Measurements from ENCODE around the gene DGKZ. TPM values are rescaled to one million over a fixed set of nuclear protein-coding genes. Genes with fewer than 3 reads are reported as not detected.

The DGKZ gene
- total and polyA plus RNA-seq, 10 of the 15 experiments (the other 5 are each of a cell fraction or from before 2014, with no cell fraction given), result 0.50 to 78.4 (median 39.5) TPM

- CTCF ChIA-PET, result interaction anchor here (0.6 to 19.9 kb wide), 10 partner anchors 8 to 268 kb away, joined by 3 to 423 read pairs (median 4); partner anchors contain the start of gene ATG13
- Histone ChIP-seq H3K27ac (ENCODE audit: control insufficient read depth, insufficient read depth) (no peak overlapping the region), H3K4me3 (no peak overlapping the region), H3K9me3 (replicated peaks; ENCODE audit: control insufficient read depth, insufficient read depth, low read length) (no peaks in the 10 kb centered on the region), H3K27me3 (replicated peaks in 1 of 2; ENCODE audit: control insufficient read depth in 2 of 2, insufficient read depth in 2 of 2, low read length in 1 of 2) (no peaks in the 10 kb centered on the region), H4K20me1 (ENCODE audit: control insufficient read depth, insufficient read depth) (no peaks in the 10 kb centered on the region), H2AFZ (ENCODE audit: control insufficient read depth, low read depth, low read length) (no peak overlapping the region), H3K4me2 (ENCODE audit: control insufficient read depth, insufficient read depth) (no peak overlapping the region), H3K36me3 (ENCODE audit: control insufficient read depth in 2 of 2, insufficient read depth in 2 of 2, low read length in 1 of 2) (peaks cover 0 to 3% of the 10 kb centered on the region in 2 experiments; a peak in 3 of 4 replicates), H3K4me1 (ENCODE audit: control insufficient read depth, insufficient read depth, low read length) (peaks cover 42% of the 10 kb centered on the region), H3K9ac (ENCODE audit: control insufficient read depth, insufficient read depth, low read length) (no peak overlapping the region), H3K79me2 (ENCODE audit: control insufficient read depth, insufficient read depth, low read length) (peaks cover 61% of the 10 kb centered on the region)
- RAD21 ChIA-PET (ENCODE audit: unreplicated experiment), result interaction anchor here (0.6 to 4.3 kb wide), 6 partner anchors 9 to 134 kb away, joined by 3 to 16 read pairs (median 4); no protein-coding TSS in a partner anchor
- no TSS peak for BruUV-seq (replicated peaks)
- 100% methylated on average over 3 of the region's 3 CpGs for WGBS (ENCODE audit: insufficient coverage, insufficient replicate concordance, low lambda C conversion rate, missing lambda C conversion rate)
- no peak for FAIRE-seq
- TF ChIP-seq CREM (IDR thresholded peaks at IDR 0.05; ENCODE audit: low read depth) (no peak), NRF1 (conservative IDR thresholded peaks at IDR 0.05; ENCODE audit: low read depth, low read length) (no peak), ZZZ3 (IDR thresholded peaks at IDR 0.05; ENCODE audit: control insufficient read depth, insufficient read length, low read depth) (no peak), SREBF2 (IDR thresholded peaks at IDR 0.05; ENCODE audit: low read length) (no peak)
- intact Hi-C loops (cut with micrococcal nuclease; ENCODE audit: unreplicated experiment) (no loop called here), in situ Hi-C loops (cut with MboI) (no loop called here)
- POLR2A ChIA-PET, result interaction anchor here (0.6 to 2.9 kb wide), 2 partner anchors 10 to 33 kb away, joined by 6 to 21 read pairs; no protein-coding TSS in a partner anchor
- no peak for ATAC-seq
- no peak for DNase-seq (ENCODE audit: low read depth, low spot score)
- SMC1A ChIA-PET (ENCODE audit: uncharacterized antibody, unreplicated experiment), result interaction anchor here (1.2 to 5.3 kb wide), 3 partner anchors 10 to 210 kb away, joined by 3 to 70 read pairs (median 32); no protein-coding TSS in a partner anchor
Observed at GRCh38 chr11:46350695-46351094, 3.4 kb downstream of the DGKZ start.

- POLR2A ChIA-PET, result interaction anchor here (0.6 to 2.9 kb wide), 2 partner anchors 10 to 32 kb away, joined by 6 to 21 read pairs; no protein-coding TSS in a partner anchor
- SMC1A ChIA-PET (ENCODE audit: uncharacterized antibody, unreplicated experiment), result interaction anchor here (5.0 to 5.3 kb wide), 2 partner anchors 9 to 15 kb away, joined by 32 to 70 read pairs; no protein-coding TSS in a partner anchor
- peak overlapping the region; percentile 60; the same call in 1 of the 2 replicates for H3K4me2 ChIP-seq (ENCODE audit: control insufficient read depth, insufficient read depth)
- no peaks in the 10 kb centered on the region for H3K9me3 ChIP-seq (replicated peaks; ENCODE audit: control insufficient read depth, insufficient read depth, low read length)
- BruUV-seq (replicated peaks), result no TSS peak
- DNase-seq (ENCODE audit: low read depth, low spot score), result no peak
- peaks cover 61% of the 10 kb centered on the region for H3K79me2 ChIP-seq (ENCODE audit: control insufficient read depth, insufficient read depth, low read length)
- no peak for ATAC-seq
- H3K4me1 ChIP-seq (ENCODE audit: control insufficient read depth, insufficient read depth, low read length), result peaks cover 38% of the 10 kb centered on the region
- H3K9ac ChIP-seq (ENCODE audit: control insufficient read depth, insufficient read depth, low read length), result no peak overlapping the region
- RAD21 ChIA-PET (ENCODE audit: unreplicated experiment), result interaction anchor here (1.4 to 4.3 kb wide), 5 partner anchors 14 to 172 kb away, joined by 3 to 16 read pairs (median 5); no protein-coding TSS in a partner anchor
- H2AFZ ChIP-seq (ENCODE audit: control insufficient read depth, low read depth, low read length), result no peak overlapping the region
- H3K4me3 ChIP-seq, result no peak overlapping the region
- no peak overlapping the region for H3K27ac ChIP-seq (ENCODE audit: control insufficient read depth, insufficient read depth)
- no peaks in the 10 kb centered on the region for H3K27me3 ChIP-seq (replicated peaks in 1 of 2; ENCODE audit: control insufficient read depth in 2 of 2, insufficient read depth in 2 of 2, low read length in 1 of 2)
- FAIRE-seq, result no peak
- 84% methylated on average over 8 of the region's 8 CpGs for WGBS (ENCODE audit: insufficient coverage, insufficient replicate concordance, low lambda C conversion rate, missing lambda C conversion rate)
- H4K20me1 ChIP-seq (ENCODE audit: control insufficient read depth, insufficient read depth), result no peaks in the 10 kb centered on the region
- intact Hi-C loops (cut with micrococcal nuclease; ENCODE audit: unreplicated experiment) (no loop called here), in situ Hi-C loops (cut with MboI) (no loop called here)
- peaks cover 0 to 3% of the 10 kb centered on the region in 2 experiments; a peak in 3 of 4 replicates for H3K36me3 ChIP-seq (ENCODE audit: control insufficient read depth in 2 of 2, insufficient read depth in 2 of 2, low read length in 1 of 2)
- CTCF ChIA-PET, result interaction anchor here (0.8 to 19.9 kb wide), 14 partner anchors 9 to 267 kb away, joined by 3 to 423 read pairs (median 4); partner anchors contain the start of genes ATG13 and CHRM4
- TF ChIP-seq GABPA (IDR thresholded peaks at IDR 0.05; ENCODE audit: low read depth), result no peak
- TF ChIP-seq CTCF (IDR thresholded peaks at IDR 0.05 in 2 of 3, conservative IDR thresholded peaks at IDR 0.05 in 1 of 3; ENCODE audit: control insufficient read depth in 2 of 3, extremely low read depth in 1 of 3, insufficient read depth in 1 of 3, low read depth in 3 of 3, low read length in 3 of 3), result no peak
- TF ChIP-seq STAT1 (conservative IDR thresholded peaks at IDR 0.05), result no peak
- no peak for TF ChIP-seq ELK1 (IDR thresholded peaks at IDR 0.05; ENCODE audit: low read depth, low read length)
- TF ChIP-seq SIN3A (IDR thresholded peaks at IDR 0.05; ENCODE audit: low read depth, low read length), result no peak
- TF ChIP-seq E2F4 (IDR thresholded peaks at IDR 0.05; ENCODE audit: low read depth, low read length), result no peak
Observed at GRCh38 chr11:46351148-46351547, 3.9 kb downstream of the DGKZ start.

Data from GM12878 (cell line).